ENCODE results near the gene IL6ST. TPM values are rescaled to one million over a fixed set of nuclear protein-coding genes. Genes with fewer than 3 reads are reported as not detected.

Gene IL6ST
- total and polyA plus RNA-seq, 8 donors, result 166 to 464 (median 222) TPM

GRCh38 chr5:55924744-55925143 is 70.0 kb downstream of the IL6ST start:
- Histone ChIP-seq H3K36me3 (no peaks in the 10 kb centered on the region), H3K27ac (no peak overlapping the region), H3K4me3 (no peak overlapping the region), H3K4me1 (peaks cover 0 to 14% of the 10 kb centered on the region in 2 donors), H3K27me3 (no peaks in the 10 kb centered on the region), H3K9me3 (no peaks in the 10 kb centered on the region)
- ATAC-seq (no peak), DNase-seq (no peak)
- intact Hi-C loops (cut with DNase I), result no loop called here
- TF ChIP-seq CTCF (IDR thresholded peaks at IDR 0.05), result no peak

- ATAC-seq (no peak), DNase-seq (no peak)
- H3K4me1 ChIP-seq, result peaks cover 0 to 14% of the 10 kb centered on the region in 2 donors
- TF ChIP-seq CTCF (IDR thresholded peaks at IDR 0.05), result no peak
- peak overlapping the region; percentile 65 to 69 for H3K27ac ChIP-seq
- H3K27me3 ChIP-seq, result no peaks in the 10 kb centered on the region
- peak overlapping the region in 1 of 2 donors; percentile 29 for H3K4me3 ChIP-seq
- H3K36me3 ChIP-seq, result no peaks in the 10 kb centered on the region
- intact Hi-C loops (cut with DNase I), result no loop called here
- no peaks in the 10 kb centered on the region for H3K9me3 ChIP-seq
Observed at GRCh38 chr5:55923865-55924500, 70.8 kb downstream of the IL6ST start.

- peak overlapping the region; percentile 24 to 29 for H3K4me3 ChIP-seq
- H3K27me3 ChIP-seq, result no peaks in the 10 kb centered on the region
- H3K9me3 ChIP-seq, result no peaks in the 10 kb centered on the region
- intact Hi-C loops (cut with DNase I), result no loop called here
- DNase-seq, result no peak
- no peaks in the 10 kb centered on the region for H3K36me3 ChIP-seq
- peaks cover 0 to 14% of the 10 kb centered on the region in 2 donors for H3K4me1 ChIP-seq
- TF ChIP-seq CTCF (IDR thresholded peaks at IDR 0.05), result no peak
- peak overlapping the region; percentile 65 to 69 for H3K27ac ChIP-seq
- ATAC-seq, result peak; percentile 48
Observed at GRCh38 chr5:55923177-55923771, 71.5 kb downstream of the IL6ST start.

DNA sequence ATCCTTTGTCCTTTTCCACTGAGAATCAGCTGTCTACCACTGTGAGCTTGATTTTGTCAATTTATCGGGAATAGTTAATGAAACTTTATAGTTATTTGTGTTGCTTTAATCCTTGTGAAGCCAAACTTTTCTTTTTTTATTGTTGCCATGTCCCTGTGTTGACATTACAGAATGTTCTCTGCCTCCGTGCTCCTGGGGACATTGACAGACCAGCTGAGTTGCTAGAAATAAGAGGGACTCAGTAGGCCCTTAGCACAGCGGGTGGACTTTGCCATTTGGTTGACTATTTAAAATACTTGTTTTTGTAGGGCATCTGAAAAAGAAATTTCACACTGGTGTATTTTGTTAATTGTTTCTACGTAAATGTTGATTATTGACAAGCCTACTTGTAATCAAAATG is 73.1 kb downstream of the IL6ST start:
- Histone ChIP-seq H3K9me3 (no peaks in the 10 kb centered on the region), H3K27ac (no peak overlapping the region), H3K4me1 (peaks cover 0 to 14% of the 10 kb centered on the region in 2 donors), H3K27me3 (no peaks in the 10 kb centered on the region), H3K4me3 (no peak overlapping the region), H3K36me3 (no peaks in the 10 kb centered on the region)
- TF ChIP-seq CTCF (IDR thresholded peaks at IDR 0.05), result no peak
- DNase-seq, result no peak
- ATAC-seq, result no peak
- intact Hi-C loops (cut with DNase I), result no loop called here

GRCh38 chr5:55920784-55921183 is 74.0 kb downstream of the IL6ST start:
- Histone ChIP-seq H3K4me1 (peaks cover 0 to 14% of the 10 kb centered on the region in 2 donors), H3K4me3 (no peak overlapping the region), H3K36me3 (no peaks in the 10 kb centered on the region), H3K27ac (no peak overlapping the region), H3K9me3 (no peaks in the 10 kb centered on the region), H3K27me3 (no peaks in the 10 kb centered on the region)
- no peak for ATAC-seq
- DNase-seq, result no peak
- intact Hi-C loops (cut with DNase I), result no loop called here
- no peak for TF ChIP-seq CTCF (IDR thresholded peaks at IDR 0.05)

Measured in left lung (tissue), 10 donors.